DMS153 treated with DMSO at 0.1 percent for 48 hours (cell line): ENCODE data around the gene SLC25A47.
A peak's percentile ranks its signal among the peaks of the same experiment; 100 is the strongest.
"Not testable (repeated sequence)": the region's sequence is repeated elsewhere in the genome, so short reads cannot be mapped to it uniquely, and the experiment has no call there.

Experiments
- DNase-seq: peaks from one replicate; lab custom pipeline; 2025; ENCODE audit not compliant: unreplicated experiment; lab: John Stamatoyannopoulos, UW

SLC25A47 gene

DNA sequence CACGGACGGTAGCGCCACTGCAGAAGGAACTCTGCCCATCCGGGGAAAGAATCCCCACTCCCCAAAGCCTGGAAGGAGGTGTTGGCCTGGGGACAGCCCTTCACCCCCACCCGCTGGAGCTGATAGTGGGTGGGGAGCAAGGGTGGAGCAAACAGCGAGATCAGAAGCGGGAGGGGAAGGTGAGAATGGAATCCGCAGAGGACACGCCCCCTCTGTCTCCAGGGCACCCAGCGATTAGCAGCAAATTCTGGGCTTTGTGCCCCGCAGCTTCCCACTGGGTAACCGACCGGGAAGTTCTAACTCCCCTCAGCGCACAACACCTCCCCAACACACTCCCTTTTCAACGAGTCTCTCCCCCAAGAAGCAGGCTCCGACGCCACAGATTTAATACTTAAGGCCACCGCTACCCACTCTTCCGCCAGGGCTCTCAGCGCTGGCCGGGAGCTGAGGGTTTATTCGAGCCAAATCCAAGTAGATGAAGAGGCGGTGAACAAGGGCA, 18.3 kb upstream of the SLC25A47 start:
- DNase-seq, result no peak

DNA sequence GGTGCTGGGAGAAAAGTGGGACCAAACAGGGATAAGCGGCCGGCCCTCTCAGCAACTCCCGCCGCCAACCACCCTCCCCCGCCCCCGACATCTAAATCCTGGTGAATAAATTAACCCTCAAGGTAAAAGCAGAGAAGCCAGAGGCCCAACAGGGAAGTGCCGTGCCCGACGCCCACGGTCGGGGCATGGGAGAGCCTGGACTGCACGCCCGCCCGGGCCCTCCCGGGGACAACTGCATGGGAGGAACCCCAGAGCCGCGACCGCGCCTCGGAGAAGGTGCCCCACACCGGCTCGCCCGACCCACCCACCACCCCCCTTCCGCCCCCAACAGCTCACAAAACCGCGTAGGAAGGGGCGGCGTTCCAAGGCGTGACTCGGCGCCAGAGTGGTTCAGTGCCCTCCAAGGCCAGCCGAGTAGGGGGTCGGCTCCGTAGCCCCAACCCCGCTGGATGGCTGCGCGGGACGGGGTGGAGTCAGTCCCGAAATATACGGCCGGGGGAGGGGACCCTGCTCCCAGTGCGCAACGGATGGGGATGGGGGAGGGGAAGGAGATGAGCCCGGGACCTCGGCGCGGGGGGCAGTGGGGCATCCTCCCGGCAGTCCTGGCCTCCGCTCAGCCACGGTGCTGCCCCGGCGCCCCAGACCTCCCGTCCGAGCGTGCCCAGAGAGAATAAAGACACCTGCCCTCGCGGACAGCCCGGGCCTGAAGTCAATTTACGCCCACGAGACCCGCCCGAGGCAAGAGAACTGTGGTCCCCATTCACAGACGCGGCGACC, 17.6 kb upstream of the SLC25A47 start:
- DNase-seq, result no peak

DNA sequence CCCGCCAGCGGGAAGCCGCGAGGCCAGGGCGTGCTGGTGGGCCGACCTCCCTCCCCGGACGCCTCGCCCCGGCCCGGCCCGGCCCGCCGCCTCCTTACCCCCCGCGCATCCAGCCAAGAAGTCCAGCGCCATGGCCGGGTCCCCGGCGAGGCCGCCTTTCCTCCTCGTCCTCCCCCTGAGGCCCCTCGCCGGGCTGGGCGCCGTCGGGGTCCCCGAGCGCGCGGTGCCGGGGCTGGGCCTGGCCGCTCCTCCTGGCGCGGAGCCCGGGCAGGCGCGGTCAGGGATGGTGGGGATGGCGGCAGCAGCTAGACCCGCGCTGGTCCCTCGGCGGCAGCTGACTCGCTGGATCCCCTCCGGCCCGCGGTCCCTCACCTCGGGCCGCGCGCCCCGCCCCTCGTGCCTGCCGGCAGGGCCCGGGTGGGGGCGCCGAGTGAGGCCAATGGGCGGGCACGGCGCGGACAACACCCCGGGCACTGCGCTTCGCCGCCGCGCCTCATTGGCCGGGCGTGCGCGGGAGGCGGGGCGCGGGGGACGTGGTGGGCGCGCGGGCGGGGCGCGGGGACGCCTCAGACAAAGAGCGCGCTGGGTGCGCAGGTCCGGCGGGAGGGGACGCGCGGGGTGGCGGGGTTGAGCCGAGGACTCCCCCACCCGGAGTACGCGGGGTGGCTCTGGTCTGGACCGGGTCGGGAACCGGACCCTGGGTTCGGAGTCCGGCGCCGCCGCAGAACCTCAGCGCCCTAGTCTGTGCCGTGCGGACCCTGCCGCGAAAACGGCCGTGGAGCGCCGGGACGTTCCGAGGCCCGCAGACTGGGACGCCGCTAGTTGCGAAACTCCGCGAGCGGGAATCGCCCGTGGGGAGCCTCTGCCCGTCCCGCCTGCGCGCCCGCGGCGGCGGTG, 16.8 kb upstream of the SLC25A47 start, which contains the start of gene SLC25A29:
Gene SLC25A29 (minus strand): TSS at position 344 of the 897 bp plus-strand sequence. CDS start 212 bp downstream, at position 132.
- DNase-seq, result peak; percentile 52

DNA sequence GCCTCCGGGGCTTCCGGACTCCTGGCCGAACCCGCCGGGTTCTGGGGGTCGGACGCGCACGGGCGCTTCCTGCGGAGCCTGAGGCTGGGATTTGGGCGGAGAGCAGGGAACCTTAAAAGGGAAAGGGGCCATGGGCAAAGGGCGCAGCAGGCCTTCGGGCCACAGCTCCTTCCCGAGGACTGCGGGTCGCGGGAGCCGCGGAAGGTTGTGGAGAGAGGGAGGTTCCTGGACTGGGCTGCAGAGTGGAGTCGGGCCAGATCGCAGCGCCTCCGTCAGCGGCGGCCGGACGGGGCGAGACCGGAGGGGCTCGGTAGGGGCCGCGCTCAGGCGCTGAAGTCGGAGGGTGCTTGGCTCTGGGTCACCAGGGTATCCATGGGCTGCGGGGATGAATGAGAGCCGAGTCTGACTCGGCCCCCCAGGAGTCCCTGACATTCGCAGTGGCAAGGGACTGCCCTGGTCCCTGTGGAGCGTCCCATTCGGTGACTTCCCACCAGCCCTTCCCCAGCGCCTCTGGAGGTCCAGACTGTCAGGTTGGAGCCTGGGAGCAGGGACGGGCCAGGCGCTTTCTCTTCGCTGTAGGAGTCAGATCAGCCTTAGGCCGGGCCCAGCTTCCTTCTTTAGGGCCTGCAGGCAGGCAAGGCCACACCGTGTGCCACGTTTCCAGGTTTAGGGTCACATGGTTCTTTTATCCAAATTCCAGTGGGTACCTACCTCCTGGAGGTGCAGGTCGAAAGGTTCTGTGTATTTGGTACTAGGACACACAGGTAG, 16.0 kb upstream of the SLC25A47 start:
- no peak for DNase-seq

DNA sequence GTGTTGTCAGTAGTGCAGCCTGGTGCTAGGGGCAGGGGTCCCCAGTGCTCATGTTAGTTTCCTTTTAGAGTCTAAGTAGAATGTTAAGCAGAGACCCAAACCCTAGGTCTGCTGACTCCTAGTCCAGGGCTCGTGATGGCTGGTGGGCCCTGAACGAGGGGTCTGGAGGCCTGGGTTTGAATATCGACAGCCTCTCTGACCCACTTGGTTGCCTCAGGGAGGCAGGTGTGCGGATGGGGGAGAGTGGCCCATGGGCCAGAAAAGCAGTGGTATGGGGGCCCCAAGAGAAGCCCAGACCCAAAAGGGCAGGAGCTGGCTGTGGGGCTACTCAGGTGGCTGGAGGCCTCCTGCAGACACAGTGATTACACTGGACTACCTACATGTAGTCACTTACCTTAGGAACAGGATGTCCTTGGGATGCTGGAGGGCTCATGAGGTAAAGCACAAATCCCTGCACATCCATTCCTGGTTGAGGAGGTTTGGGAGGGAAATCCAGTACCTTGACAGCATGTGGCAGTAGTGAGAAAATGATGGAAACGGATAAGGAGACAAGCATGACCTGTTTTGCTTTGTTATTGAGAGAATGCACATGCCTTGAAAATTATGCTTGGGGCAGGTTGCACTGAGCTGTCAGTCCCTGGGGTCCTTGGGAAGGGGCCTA, 15.2 kb upstream of the SLC25A47 start:
- DNase-seq, result no peak

DNA sequence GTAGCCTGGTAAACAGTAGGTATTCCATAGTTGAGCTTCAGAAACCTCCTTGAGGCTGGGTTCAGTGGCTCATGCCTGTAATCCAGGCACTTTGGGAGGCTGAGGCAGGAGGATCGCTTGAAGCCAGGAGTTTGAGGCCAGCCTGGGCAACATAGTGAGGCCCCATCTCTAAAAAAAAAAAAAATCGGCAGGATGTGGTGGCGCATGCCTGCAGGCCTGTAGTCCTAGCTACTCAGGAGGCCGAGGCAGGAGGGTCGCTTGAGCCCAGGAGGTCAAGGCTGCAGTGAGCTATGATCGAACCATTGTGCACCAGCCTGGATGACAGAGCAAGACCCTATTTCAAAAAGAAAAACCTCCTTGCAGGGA, 14.7 kb upstream of the SLC25A47 start:
- not testable (repeated sequence) for DNase-seq

DNA sequence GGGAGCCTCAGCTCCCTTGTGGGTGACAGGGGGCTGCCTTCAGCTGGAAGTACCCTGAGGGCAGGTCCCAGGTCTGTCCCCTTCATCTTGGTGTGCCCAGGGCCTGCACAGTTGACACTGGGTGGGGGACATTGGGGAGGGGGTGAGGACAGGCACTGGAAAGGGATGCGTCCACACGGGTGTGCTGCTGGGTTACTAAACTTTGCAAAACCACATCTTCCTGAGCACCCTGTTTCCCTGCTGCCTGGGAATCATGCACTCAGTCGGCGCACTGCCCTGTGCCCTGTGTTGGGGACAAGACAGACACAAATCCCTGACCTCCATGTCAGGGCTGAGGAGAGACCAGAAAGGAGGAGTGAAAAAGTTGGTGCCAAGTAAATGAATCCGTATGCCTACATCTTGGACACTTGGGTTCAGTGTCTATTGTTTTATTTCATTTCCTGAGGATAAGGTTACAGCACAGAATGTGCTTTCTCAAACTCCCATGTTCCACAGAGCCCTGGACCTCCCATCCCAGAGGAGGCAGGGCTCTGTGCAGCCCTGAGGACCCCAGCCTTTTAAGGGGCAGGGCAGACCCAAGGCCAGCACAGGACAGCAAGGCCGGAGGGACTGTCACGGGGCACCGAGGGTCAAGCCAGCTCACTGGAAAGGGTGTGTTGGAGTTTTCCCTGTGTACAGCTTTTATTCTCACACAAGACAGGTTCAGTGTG, 14.0 kb upstream of the SLC25A47 start:
- DNase-seq, result no peak

DNA sequence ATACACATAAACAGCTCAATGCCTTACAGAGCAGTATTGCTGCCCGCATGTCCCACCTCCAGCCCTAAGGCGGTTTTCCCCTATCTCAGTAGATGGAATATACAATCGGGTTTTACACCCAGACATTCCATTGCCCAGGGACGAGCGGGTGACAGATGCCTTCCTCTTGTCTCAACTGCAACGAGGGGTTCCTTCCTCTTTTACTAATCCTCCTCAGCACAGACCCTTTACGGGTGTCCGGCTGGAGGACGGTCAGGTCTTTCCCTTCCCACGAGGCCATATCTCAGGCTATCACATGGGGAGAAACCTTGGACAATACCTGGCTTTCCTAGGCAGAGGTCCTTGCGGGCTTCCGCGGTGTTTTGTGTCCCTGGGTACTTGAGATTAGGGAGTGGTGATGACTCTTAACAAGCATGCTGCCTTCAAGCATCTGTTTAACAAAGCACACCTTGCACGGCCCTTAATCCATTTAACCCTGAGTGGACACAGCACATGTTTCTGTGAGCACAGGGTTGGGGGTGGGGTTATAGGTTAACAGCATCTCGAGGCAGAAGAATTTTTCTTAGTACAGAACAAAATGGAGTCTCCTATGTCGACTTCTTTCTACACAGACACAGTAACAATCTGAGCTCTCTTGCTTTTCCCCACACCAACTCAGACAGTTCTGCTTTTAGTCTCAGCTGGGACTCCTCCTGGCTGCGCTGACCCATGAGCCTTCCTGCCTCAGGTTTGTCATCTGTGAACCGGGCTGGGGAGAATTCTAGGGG, 10.8 kb upstream of the SLC25A47 start:
- not testable (repeated sequence) for DNase-seq

DNA sequence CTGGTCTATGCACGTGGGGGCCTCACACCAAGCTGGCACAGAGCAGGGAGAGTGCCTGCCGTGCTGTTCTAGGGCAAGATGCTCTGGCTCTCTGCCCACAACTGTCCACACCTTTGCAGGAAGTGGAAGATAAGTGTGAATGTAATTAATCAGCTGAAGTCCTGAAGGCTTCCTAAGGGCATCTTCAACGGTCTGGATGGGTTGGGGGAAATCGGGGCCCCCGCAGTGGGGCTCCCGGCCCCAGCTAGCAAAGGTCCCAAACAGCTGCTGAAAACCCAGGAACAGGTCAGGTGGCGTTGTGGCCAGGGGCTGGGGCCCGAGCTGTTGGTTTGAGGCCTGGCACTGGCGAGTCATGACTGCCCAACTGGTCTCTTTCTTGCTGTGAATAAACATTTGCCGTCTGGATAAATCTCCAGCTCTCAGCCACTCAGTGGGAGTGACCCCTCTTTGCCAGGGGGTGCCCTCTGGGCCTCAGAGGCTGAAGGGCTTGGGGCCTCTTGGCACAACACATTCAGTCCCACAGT, 10.2 kb upstream of the SLC25A47 start:
- no peak for DNase-seq

DNA sequence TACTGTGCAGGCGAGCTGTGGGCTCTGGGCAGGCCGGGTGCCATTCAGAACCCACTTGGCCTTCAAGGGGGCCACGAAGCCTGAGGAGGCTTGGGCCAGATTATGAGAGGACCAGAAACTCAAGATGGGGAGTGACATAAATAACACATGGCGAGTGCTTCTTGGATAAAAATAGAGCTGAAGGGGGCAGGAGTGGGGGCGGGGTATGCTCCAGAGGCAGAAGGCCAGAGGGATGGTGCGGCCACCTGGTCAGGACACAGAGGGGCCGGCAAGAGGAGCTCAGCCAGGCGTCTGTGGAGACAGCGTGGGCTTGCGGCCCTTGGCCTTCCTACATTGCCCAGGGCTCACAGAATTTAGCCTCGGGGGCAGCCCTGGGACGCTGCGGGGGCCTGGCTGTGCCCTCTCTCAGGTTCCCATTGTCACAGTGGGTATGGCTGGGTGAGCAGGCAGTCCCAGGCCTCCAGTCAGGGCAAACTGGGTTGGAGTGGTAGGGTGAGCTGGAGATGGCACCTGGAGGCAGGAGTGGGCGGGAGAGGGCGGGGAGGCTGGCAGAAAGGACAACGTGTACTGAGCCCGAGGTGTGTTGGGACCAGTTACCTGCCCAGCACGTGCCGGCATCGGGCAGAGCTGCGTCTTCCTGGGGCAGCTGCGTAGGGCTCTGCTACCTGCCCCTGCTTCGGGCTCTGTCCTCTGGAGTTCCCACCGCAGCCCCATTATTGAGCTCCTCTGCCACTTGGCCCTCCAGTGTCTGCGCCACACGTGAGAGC, 9.5 kb upstream of the SLC25A47 start:
- no peak for DNase-seq

DNA sequence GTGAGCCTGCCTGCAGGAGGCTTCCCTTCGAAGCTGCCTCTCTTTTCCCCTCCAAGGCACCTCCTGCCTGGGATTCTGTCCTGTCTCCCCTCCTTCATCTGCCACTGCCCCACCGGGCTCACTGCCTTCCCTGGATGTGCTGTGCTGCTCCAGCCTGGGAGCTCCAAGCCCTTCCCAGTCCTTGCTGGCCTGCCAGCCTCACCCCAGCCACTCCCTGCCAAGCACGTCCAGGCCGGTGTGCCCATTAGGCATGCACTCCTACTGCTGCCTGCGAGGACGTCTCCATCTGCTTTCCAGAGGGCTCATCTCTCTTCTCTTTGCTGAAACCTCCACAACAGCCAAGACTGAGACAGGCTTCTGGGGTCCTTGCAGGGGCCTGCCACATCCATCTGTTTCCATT, 8.4 kb upstream of the SLC25A47 start:
- DNase-seq, result no peak

DNA sequence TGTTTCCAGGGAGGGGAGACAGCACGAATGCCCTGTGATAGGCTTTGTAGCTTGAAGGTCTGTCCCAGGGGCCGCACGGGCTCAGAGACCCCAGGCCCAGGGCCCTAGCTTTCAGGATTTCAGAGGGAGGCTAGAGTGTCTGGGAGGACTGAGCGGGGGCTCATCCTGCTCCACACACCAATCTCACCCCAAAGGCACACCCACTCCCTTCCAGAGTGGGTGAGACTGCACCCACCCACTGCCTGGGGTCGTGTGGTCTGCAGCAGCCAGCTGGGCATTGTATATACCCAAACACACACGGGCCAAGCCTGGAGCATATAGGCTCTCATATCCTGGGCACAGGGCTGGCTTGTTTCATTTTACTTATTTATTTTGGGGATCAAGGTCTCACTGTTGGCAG, 5.8 kb upstream of the SLC25A47 start:
- no peak for DNase-seq

DNA sequence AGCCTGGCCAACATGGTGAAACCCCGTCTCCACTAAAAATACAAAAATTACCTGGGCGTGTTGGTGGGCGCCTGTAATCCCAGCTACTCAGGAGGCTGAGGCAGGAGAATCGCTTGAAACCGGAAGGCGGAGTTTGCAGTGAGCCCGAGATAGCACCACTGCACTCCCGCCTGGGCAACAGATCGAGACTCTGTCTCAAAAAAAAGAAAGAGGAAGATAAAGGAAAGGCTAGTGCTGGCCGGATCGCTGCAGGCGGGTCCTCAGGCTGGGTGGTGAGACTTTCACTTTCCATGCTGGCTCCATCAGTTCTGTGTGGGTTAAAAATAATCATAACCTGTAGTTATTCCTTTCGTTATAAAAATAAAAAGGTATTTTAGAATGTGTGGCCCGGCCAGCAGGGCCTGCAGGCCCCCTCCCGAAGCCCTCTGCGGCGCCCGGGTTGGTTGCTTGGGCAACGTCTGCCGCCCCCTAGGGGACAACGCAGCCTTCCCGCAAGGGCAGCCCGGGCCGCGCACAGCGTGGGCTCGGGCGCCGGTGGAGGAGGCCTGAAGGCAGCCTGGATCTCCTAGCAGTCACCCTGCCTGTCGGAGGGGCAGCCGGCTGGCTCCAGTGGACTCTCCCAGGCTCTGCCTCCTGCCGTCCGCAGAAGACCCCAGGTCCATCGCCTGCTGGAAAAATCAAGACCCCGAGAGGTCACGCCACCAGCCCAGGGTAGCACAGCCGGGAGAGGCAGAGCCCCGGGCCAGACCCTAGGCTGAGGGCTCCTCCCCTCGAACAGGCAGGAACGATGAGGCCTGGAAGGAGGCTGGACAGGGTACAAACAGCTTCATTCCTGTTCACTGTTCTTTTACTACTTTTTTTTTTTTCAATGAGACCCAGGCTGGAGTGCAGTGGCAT, 5.0 kb upstream of the SLC25A47 start:
- DNase-seq, result no peak

DNA sequence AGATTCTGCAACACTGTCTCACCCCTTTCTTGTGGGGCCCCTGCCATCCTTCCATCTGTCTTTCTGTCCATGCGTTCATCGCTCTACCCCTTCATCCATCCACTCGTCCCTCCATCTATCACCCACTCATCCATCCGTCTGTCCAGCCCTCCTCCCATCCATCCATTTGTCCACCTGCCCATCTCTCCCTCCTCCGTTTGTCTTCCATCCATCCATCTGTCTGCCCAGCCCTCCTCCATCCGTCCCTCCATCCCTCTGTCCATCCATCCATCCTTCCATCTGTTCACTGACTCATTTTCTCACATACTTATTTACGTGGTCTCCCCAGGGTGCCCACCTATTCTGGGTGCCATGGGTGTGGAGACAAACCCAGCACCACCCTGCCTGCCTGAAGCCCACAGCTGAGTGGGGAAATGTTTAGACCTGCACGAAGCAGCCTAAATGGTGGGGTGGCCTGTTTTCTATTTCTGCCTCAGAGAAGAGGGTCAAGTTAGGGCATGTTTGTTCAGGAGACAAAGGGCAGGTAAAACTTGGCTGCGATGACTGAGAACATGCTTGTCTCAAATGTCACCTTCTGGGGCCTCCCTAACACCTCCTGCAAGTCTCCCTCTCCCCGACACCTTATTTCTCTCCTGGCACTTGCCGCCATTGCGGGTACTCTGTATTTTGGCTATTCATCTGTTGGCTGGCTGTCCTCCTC, 2.8 kb upstream of the SLC25A47 start:
- no peak for DNase-seq

DNA sequence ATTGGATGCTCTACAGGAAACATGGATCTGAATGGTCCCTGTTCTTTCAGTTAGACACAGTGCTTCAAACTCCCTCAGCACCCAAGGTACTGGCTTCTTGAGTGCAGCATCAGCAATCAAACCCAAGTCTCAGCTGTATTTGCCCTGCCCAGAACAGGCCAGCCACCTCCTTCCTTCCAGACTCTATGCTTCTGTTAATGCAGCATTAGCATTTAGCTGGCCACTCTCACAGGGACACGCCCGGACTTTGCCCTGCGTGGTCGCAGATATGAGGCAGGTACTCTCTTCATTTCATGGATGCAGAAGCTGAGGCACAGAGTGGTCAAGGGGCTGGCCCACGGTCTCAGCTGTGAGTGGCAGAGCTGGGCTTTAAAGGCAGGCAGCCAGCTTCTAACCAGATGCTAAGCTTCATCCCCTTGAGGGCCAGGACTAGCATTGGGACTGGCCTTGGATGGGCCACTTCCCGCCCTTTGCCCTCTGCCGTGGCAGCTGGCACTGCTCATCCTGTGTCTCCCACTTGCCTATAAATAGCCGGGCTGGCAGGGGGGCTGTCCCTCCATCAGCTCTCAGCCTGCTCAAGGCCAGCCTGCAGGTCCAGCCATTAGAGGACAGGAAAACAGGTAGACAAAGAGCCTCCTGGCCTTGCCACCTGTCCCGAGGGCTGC, 1.5 kb upstream of the SLC25A47 start:
- DNase-seq, result no peak
